Fibroblast of the aortic adventitia (primary cell): ENCODE measurements around the gene SPRR4. TPM values are rescaled to one million over a fixed set of nuclear protein-coding genes. Genes with fewer than 3 reads are reported as not detected.

Experiments used
- DNase-seq: peaks from one replicate; pipeline ENCODE4 v3.0.0-alpha.2; 2010; ENCODE audit warnings: low read depth
- H3K4me3 ChIP-seq: 2 replicates; pipeline ENCODE4 v1.5.1; 2011; ENCODE audit warnings: low read depth, mild to moderate bottlenecking, control low read depth, low read length, moderate library complexity
- total RNA-seq: library from RNA; depleted of rRNA; stranded (reverse); fragments of >200 nt; gene quantifications from 2 replicates; pipeline ENCODE4 v1.2.3, GENCODE V29; 2012; ENCODE audit warnings: low replicate concordance
- TF ChIP-seq, protein P1 (sequence below): IDR thresholded peaks from 2 replicates; pipeline ENCODE4 v1.5.1; 2011; ENCODE audit warnings: mild to moderate bottlenecking, low read length, control low read depth, inconsistent platforms; ENCODE audit not compliant: insufficient read depth

Gene SPRR4
- total RNA-seq, 1 donor = not detected

DNA sequence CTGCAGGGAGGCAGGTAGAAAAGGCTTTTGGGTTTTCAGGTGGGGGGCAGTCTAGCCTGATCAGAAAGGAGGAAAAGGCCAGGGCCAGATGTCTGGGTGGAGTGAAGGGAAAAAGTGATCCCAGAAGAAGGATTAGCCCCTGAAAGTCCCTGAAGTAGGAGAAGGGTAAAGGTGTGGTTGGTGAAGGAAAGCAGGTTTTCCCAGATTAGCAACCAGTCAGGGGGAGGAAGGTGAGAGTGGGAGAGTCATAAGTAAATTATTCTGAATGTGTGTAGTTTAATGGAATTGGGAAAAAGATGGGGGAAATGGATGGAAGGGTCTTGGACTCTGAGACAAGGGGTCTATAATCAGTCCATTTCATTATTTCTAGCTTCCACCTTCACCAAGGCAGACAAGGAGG, 12.8 kb downstream of the SPRR4 start:
- H3K4me3 ChIP-seq = no peak overlapping the region
- TF ChIP-seq, protein P1, sequence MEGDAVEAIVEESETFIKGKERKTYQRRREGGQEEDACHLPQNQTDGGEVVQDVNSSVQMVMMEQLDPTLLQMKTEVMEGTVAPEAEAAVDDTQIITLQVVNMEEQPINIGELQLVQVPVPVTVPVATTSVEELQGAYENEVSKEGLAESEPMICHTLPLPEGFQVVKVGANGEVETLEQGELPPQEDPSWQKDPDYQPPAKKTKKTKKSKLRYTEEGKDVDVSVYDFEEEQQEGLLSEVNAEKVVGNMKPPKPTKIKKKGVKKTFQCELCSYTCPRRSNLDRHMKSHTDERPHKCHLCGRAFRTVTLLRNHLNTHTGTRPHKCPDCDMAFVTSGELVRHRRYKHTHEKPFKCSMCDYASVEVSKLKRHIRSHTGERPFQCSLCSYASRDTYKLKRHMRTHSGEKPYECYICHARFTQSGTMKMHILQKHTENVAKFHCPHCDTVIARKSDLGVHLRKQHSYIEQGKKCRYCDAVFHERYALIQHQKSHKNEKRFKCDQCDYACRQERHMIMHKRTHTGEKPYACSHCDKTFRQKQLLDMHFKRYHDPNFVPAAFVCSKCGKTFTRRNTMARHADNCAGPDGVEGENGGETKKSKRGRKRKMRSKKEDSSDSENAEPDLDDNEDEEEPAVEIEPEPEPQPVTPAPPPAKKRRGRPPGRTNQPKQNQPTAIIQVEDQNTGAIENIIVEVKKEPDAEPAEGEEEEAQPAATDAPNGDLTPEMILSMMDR = no peak
- DNase-seq = no peak

DNA sequence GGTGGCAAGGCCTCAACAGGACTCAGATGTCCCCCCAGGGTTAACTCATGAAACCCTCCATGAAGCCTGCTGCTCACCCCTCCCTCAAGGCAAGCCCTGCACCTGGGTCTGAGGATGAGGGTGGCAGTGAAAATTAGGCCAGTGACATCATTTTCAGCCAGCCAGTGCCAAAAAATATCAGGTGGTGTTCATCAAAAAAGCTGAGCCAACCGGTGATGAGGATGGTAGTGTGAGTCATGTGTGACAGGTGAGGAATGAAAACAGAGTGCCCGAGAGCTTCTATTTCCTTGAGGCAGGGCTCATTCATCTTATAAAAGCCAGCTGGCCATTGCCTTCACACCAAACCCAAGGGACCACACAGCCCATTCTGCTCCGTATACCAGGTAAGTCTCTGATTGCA, 13.3 kb downstream of the SPRR4 start, which contains the start of gene SPRR1A:
TSS of gene SPRR1A (plus strand) at position 339 of the 400 bp plus-strand sequence. CDS start 1,150 bp downstream, outside the sequence.
- no peak for DNase-seq
- no peak within 1 kb of the TSS for H3K4me3 ChIP-seq
- TF ChIP-seq, protein P1 = no peak

DNA sequence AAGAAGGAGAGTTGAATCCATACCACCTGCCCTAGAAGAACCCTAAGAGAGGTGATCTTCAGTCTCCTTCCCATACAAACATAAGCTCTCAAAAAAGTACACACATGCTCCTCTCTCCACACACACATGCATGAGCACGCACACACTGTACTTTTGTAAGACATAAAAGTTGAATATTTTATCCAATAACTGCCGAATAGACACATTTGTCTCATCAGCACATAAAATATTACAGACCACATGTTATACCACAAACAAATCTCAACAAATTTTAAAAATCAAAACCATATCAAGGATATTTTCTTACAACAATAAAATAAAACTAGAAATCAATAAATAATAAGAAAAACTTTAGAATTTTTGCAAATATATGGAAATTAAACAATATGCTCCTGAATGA, 16.1 kb downstream of the SPRR4 start:
- H3K4me3 ChIP-seq = no peak overlapping the region
- TF ChIP-seq, protein P1 = no peak
- DNase-seq = no peak

DNA sequence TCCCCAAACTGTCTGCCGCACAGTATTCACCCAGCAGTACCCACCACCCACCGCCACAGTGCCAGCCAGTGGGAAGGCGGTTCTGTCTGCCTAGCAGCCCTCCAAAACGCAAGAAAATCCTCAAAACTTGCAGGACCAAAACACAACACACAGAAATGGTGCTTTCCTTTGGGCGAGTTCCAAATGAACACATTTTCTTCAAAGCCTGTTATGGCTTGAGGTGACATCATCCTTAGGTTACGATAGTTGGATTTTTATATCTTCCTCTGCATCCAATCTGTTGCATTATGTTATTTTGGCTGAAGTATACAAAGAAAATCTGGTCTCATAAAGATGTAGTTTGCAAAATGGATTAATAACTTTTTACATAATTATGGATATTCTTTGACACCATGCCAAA, 22.7 kb downstream of the SPRR4 start:
- no peak overlapping the region for H3K4me3 ChIP-seq
- TF ChIP-seq, protein P1 = no peak
- no peak for DNase-seq

GRCh38 chr1:152995842-152996241, 25.4 kb downstream of the SPRR4 start:
- no peak for DNase-seq
- H3K4me3 ChIP-seq = no peak overlapping the region
- TF ChIP-seq, protein P1 = no peak

GRCh38 chr1:152996633-152997400, 26.4 kb downstream of the SPRR4 start:
- no peak for DNase-seq
- TF ChIP-seq, protein P1 = no peak
- H3K4me3 ChIP-seq = no peak overlapping the region
